OCI-LY7 (cell line): ENCODE results near the gene CARNS1. TPM values are rescaled to one million over a fixed set of nuclear protein-coding genes. Genes with fewer than 3 reads are reported as not detected.
A peak's percentile ranks its signal among the peaks of the same experiment; 100 is the strongest.

Experiments used
- BruUV-seq: library from RNA; stranded (reverse); fragments of 400-500 nt; replicated peaks from 2 replicates; lab custom pipeline; 2021; lab: Mats Ljungman, UMichigan
- CTCF ChIA-PET: fragments of 300-600 bp; sonication (Branson Sonifier 250); formaldehyde crosslinking; loops from one replicate; lab custom pipeline; 2022; ENCODE audit warnings: antibody characterized with exemption; ENCODE audit not compliant: unreplicated experiment; lab: Charles Lee
- POLR2A ChIA-PET: fragments of 300-600 bp; sonication (Branson Sonifier 250); formaldehyde crosslinking; loops from one replicate; lab custom pipeline; 2022; ENCODE audit warnings: antibody characterized with exemption; lab: Charles Lee
- DNase-seq: peaks from one replicate; pipeline ENCODE4 v3.0.0-alpha.2; 2015; ENCODE audit warnings: low spot score
- H2AFZ ChIP-seq: fragments of 200-600 bp; sonication (generic), shearing (Covaris generic); 2 replicates; pipeline ENCODE4 v1.6.1; 2014; ENCODE audit warnings: mild to moderate bottlenecking, antibody characterized with exemption, low read length, moderate library complexity
- H3K27ac ChIP-seq: fragments of 200-600 bp; sonication (generic); 2 replicates; pipeline ENCODE4 v1.5.1; 2014; ENCODE audit warnings: mixed run types, low read depth, mild to moderate bottlenecking, moderate library complexity, low read length, inconsistent platforms; ENCODE audit not compliant: poor library complexity, severe bottlenecking
- H3K36me3 ChIP-seq: fragments of 200-600 bp; sonication (generic); 2 replicates; pipeline ENCODE4 v1.6.1; 2014; ENCODE audit warnings: mild to moderate bottlenecking, antibody characterized with exemption, low read length, moderate library complexity, mixed read lengths; ENCODE audit not compliant: insufficient read depth
- H3K4me1 ChIP-seq: fragments of 200-600 bp; sonication (generic); 2 replicates; pipeline ENCODE4 v1.5.1; 2014; ENCODE audit warnings: mild to moderate bottlenecking, low read length; ENCODE audit not compliant: insufficient read depth, poor library complexity, severe bottlenecking
- H3K4me2 ChIP-seq: fragments of 200-600 bp; sonication (generic); 2 replicates; pipeline ENCODE4 v1.6.1; 2014; ENCODE audit warnings: mild to moderate bottlenecking, low read length
- H3K4me3 ChIP-seq: fragments of 200-600 bp; sonication (generic); 2 replicates; pipeline ENCODE4 v1.5.1; 2014; ENCODE audit warnings: mild to moderate bottlenecking, low read depth, low read length; ENCODE audit not compliant: poor library complexity, severe bottlenecking
- H3K79me2 ChIP-seq: fragments of 200-600 bp; sonication (generic); 2 replicates; pipeline ENCODE4 v1.6.1; 2016; ENCODE audit warnings: low read depth, mild to moderate bottlenecking, low read length, moderate library complexity, mixed read lengths; ENCODE audit not compliant: insufficient read depth
- H3K9me2 ChIP-seq: fragments of 200-600 bp; sonication (generic); 2 replicates; pipeline ENCODE4 v1.6.1; 2016; ENCODE audit warnings: mild to moderate bottlenecking, low read length, mixed read lengths; ENCODE audit not compliant: insufficient read depth
- H3K9me3 ChIP-seq: fragments of 200-600 bp; sonication (generic); 2 replicates; pipeline ENCODE4 v1.6.1; 2014; ENCODE audit warnings: mild to moderate bottlenecking, mixed run types, low read length, mixed read lengths
- H4K20me1 ChIP-seq: fragments of 200-600 bp; sonication (generic); 2 replicates; pipeline ENCODE4 v1.6.1; 2014; ENCODE audit warnings: mild to moderate bottlenecking, antibody characterized with exemption, low read length, moderate library complexity, mixed read lengths; ENCODE audit not compliant: insufficient read depth
- CTCF ChIP-seq: fragments of 200-600 bp; sonication (generic); conservative IDR thresholded peaks from 2 replicates; pipeline ENCODE4 v1.5.1; 2014; ENCODE audit warnings: mild to moderate bottlenecking, antibody characterized with exemption, low read length, moderate library complexity, mixed read lengths
- EZH2phosphoT487 ChIP-seq: fragments of 200-600 bp; sonication (generic); IDR thresholded peaks from 2 replicates; pipeline ENCODE4 v1.6.1; 2018; ENCODE audit warnings: low read depth, borderline replicate concordance, mild to moderate bottlenecking, mixed run types, antibody characterized with exemption, low read length, moderate library complexity, mixed read lengths
- intact Hi-C: fragments of 100-400 bp; cut with micrococcal nuclease; formaldehyde crosslinking; loops from one replicate; pipeline ENCODE4 v1.10.0; 2022; ENCODE audit not compliant: unreplicated experiment
- total RNA-seq, 2 experiments: library from RNA; depleted of rRNA in 1 of 2; stranded (reverse); fragments of >200 nt in 1 of 2; shearing (Covaris generic) in 1 of 2; gene quantifications; 2 replicates each; pipeline ENCODE4 v1.2.3, GENCODE V29; 2014 to 2022

Gene CARNS1
- total RNA-seq, 2 experiments from 2014 or later: 0.06 to 0.21 TPM

DNA sequence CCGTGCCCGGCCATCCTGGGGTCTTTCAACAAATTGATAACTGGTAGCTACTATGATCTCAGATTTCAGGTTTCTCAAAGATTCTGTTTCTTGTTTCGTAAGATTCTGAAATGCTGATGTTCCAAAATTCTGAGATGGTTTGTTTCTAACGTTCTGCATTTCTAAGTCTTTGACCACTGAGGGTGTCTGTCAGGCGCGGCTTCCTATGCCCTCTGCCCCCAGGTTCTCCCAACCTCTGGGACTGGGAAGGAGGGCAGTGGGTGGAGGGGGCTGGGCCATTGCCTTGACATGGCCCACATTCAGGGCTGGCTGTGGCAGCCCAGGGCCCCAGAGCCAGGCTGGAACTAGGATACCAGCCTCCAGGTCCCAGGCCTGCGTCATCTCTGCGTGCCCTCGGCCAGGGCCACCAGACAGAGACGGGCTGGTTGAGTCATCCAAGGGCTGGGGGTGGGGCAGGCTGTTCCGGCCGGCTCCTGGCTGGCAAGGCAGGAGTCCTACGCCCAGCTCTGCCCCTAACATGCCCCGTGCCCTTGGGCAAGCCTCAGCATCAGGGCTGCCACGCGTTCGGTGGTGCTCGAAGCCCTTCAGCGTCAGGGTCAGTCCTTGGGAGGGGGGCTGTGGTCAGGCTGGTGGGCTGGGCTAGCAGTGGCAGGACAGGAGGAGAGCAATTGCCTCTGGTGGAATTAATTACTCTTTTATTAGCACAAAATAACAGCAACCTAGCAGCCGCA, 48.4 kb downstream of the CARNS1 start:
- intact Hi-C loops: loop anchor here (1.0 kb wide), 1 partner anchor 27 kb away; the partner anchor contains the start of gene PTPRCAP
- Histone ChIP-seq H3K9me2 (no peaks in the 10 kb centered on the region), H3K36me3 (no peaks in the 10 kb centered on the region; the same call in 1 of the 2 replicates), H3K79me2 (peaks cover 23% of the 10 kb centered on the region; the same call in 1 of the 2 replicates), H3K4me1 (peaks cover 72% of the 10 kb centered on the region), H4K20me1 (no peaks in the 10 kb centered on the region), H3K4me2 (peak overlapping the region; percentile 93), H3K27ac (peak overlapping the region; percentile 69), H2AFZ (0 out of 2 replicates have a peak overlapping the region, but pooled peaks have one; percentile 9), H3K9me3 (no peaks in the 10 kb centered on the region), H3K4me3 (peak overlapping the region; percentile 89)
- ChIA-PET POLR2A (interaction anchor here (0.7 kb wide), 1 partner anchor 12 kb away, joined by 4 read pairs; no protein-coding TSS in a partner anchor), CTCF (no interaction called here)
- no peak for TF ChIP-seq CTCF
- TF ChIP-seq EZH2phosphoT487: no peak
- DNase-seq: no peak
- BruUV-seq: no TSS peak

- Histone ChIP-seq H3K79me2 (peaks cover 23% of the 10 kb centered on the region; the same call in 1 of the 2 replicates), H3K9me2 (no peaks in the 10 kb centered on the region), H3K4me2 (peak overlapping the region; percentile 100), H3K36me3 (no peaks in the 10 kb centered on the region; the same call in 1 of the 2 replicates), H2AFZ (0 out of 2 replicates have a peak overlapping the region, but pooled peaks have one; percentile 9), H3K4me3 (peak overlapping the region; percentile 89), H3K9me3 (no peaks in the 10 kb centered on the region), H3K27ac (peak overlapping the region; percentile 82), H4K20me1 (no peaks in the 10 kb centered on the region), H3K4me1 (peaks cover 68% of the 10 kb centered on the region)
- BruUV-seq: TSS peak; percentile 10
- peak; percentile 96 for DNase-seq
- intact Hi-C loops: loop anchor here (1.0 to 5.0 kb wide), 2 partner anchors 27 to 112 kb away; partner anchors contain the start of genes POLD4 and PTPRCAP
- CTCF ChIA-PET: interaction anchor here (0.6 to 1.1 kb wide), 3 partner anchors 10 to 187 kb away, joined by 3 to 9 read pairs (median 3); no protein-coding TSS in a partner anchor
- TF ChIP-seq EZH2phosphoT487: no peak
- TF ChIP-seq CTCF: no peak
- POLR2A ChIA-PET: interaction anchor here (0.6 to 2.0 kb wide), 4 partner anchors 14 to 510 kb away, joined by 3 to 18 read pairs (median 5); partner anchors contain the start of genes PPP1CA and PTPRCAP
Measured at GRCh38 chr11:67464411-67465188, 49.1 kb downstream of the CARNS1 start.
